ENCODE results near the gene CSTPP1. TPM values are rescaled to one million over a fixed set of nuclear protein-coding genes. Genes with fewer than 3 reads are reported as not detected.

The CSTPP1 gene
- total and polyA plus RNA-seq, 2 donors (not counting 3 experiments of a cell fraction or from before 2014, with no cell fraction given) = 25.9 to 38.2 TPM

DNA sequence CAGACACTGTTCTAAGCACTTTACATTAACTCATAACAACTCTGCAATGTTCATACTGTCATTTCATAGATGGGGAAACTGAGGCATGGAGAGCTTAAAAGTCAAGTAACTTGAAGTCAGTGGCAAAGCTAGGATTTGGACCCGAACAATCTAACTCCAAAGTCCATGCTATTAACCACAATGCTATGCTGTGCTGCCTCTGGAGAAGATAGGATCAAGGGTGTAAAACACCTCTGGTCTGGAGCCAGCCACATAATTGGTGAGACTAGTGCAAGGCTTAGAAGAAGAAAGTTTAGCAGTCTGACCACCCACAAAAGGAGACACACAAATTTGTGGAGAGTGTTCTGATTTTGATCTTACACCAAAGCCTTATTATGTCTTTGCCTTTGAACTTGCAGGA, 196.4 kb downstream of the CSTPP1 start:
- no peaks in the 10 kb centered on the region for H3K9me1 ChIP-seq (replicated peaks; ENCODE audit: control insufficient read depth, extremely low read depth, insufficient read depth, low read length)
- TF ChIP-seq GATA2 (IDR thresholded peaks at IDR 0.05; ENCODE audit: insufficient read depth, insufficient read length, low read depth, low read length) (no peak), MYC (IDR thresholded peaks at IDR 0.05; ENCODE audit: low read depth, low read length) (no peak), POLR2AphosphoS5 (IDR thresholded peaks at IDR 0.05; ENCODE audit: insufficient read depth, low read depth, low read length) (no peak), FOS (IDR thresholded peaks at IDR 0.05; ENCODE audit: borderline replicate concordance, insufficient read depth, low read length) (no peak), POLR2A (IDR thresholded peaks at IDR 0.05; ENCODE audit: low read depth, low read length) (no peak), JUN (IDR thresholded peaks at IDR 0.05; ENCODE audit: borderline replicate concordance, insufficient read depth, insufficient read length, low read depth) (no peak)
- TF ChIP-seq, protein P1, sequence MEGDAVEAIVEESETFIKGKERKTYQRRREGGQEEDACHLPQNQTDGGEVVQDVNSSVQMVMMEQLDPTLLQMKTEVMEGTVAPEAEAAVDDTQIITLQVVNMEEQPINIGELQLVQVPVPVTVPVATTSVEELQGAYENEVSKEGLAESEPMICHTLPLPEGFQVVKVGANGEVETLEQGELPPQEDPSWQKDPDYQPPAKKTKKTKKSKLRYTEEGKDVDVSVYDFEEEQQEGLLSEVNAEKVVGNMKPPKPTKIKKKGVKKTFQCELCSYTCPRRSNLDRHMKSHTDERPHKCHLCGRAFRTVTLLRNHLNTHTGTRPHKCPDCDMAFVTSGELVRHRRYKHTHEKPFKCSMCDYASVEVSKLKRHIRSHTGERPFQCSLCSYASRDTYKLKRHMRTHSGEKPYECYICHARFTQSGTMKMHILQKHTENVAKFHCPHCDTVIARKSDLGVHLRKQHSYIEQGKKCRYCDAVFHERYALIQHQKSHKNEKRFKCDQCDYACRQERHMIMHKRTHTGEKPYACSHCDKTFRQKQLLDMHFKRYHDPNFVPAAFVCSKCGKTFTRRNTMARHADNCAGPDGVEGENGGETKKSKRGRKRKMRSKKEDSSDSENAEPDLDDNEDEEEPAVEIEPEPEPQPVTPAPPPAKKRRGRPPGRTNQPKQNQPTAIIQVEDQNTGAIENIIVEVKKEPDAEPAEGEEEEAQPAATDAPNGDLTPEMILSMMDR (IDR thresholded peaks at IDR 0.05; ENCODE audit: extremely low read depth in 1 of 2, insufficient read depth in 1 of 2, low read depth in 1 of 2, low read length in 2 of 2) = no peak
- TF ChIP-seq, protein P2, sequence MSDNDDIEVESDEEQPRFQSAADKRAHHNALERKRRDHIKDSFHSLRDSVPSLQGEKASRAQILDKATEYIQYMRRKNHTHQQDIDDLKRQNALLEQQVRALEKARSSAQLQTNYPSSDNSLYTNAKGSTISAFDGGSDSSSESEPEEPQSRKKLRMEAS (IDR thresholded peaks at IDR 0.05; ENCODE audit: insufficient read depth, insufficient read length) = no peak
- no peaks in the 10 kb centered on the region for H3K27me3 ChIP-seq (ENCODE audit: control insufficient read depth in 2 of 2, insufficient read depth in 2 of 2, low read length in 2 of 2)
- no peaks in the 10 kb centered on the region for H3K36me3 ChIP-seq (ENCODE audit: control insufficient read depth in 2 of 2, extremely low read depth in 1 of 2, insufficient read depth in 2 of 2, low read length in 2 of 2)
- no peaks in the 10 kb centered on the region for H4K20me1 ChIP-seq (replicated peaks; ENCODE audit: control insufficient read depth, extremely low read depth, insufficient read depth, low read length)
- no peak overlapping the region for H3K4me3 ChIP-seq (replicated peaks in 1 of 3; ENCODE audit: insufficient read depth in 1 of 3, low read depth in 1 of 3, low read length in 3 of 3)
- no peak overlapping the region for H3K9ac ChIP-seq (replicated peaks; ENCODE audit: extremely low read depth, insufficient read depth, low read length)
- ChIA-PET POLR2A (no interaction called here), CTCF (interaction anchor here (0.7 to 1.5 kb wide), 2 partner anchors 13 to 20 kb away, joined by 3 to 4 read pairs; no protein-coding TSS in a partner anchor)
- intact Hi-C loops (cut with micrococcal nuclease) (no loop called here), dilution Hi-C loops (cut with MboI; ENCODE audit: extremely low pct_ligation_motif_present, low sequenced_read_pairs) (no loop called here)
- H3K4me1 ChIP-seq (ENCODE audit: control insufficient read depth, extremely low read depth, insufficient read depth, low read length) = no peaks in the 10 kb centered on the region
- H3K9me3 ChIP-seq (replicated peaks; ENCODE audit: control insufficient read depth, insufficient read depth, low read length) = no peaks in the 10 kb centered on the region
- H2AFZ ChIP-seq (ENCODE audit: low read depth, low read length) = no peak overlapping the region
- no TSS peak for BruUV-seq (replicated peaks)
- DNase-seq (ENCODE audit: low read depth, low spot score) (no peak), FAIRE-seq (no peak)
- no peaks in the 10 kb centered on the region for H3K79me2 ChIP-seq (ENCODE audit: control insufficient read depth, insufficient read depth, low read length)
- no peak overlapping the region for H3K4me2 ChIP-seq (ENCODE audit: insufficient read depth, low read length)
- H3K27ac ChIP-seq (ENCODE audit: insufficient read depth, low read depth, low read length) = no peak overlapping the region

All from endothelial cell of umbilical vein (primary cell).